Kidney epithelial cell (primary cell): Measurements from ENCODE around the gene IL12RB2. TPM values are rescaled to one million over a fixed set of nuclear protein-coding genes. Genes with fewer than 3 reads are reported as not detected.

ENCODE experiments used
- DNase-seq: peaks from one replicate; pipeline ENCODE4 v3.0.0-alpha.2; 2010; ENCODE audit warnings: low read depth
- H3K27me3 ChIP-seq: 2 replicates; pipeline ENCODE4 v1.6.0; 2011; ENCODE audit warnings: low read length; ENCODE audit not compliant: control insufficient read depth, insufficient read depth
- H3K36me3 ChIP-seq: 2 replicates; pipeline ENCODE4 v1.5.1; 2011; ENCODE audit warnings: low read length; ENCODE audit not compliant: control insufficient read depth, insufficient read depth
- H3K4me3 ChIP-seq: 2 replicates; pipeline ENCODE4 v1.5.1; 2011; ENCODE audit warnings: low read depth, mild to moderate bottlenecking, control low read depth, low read length
- total RNA-seq: library from RNA; depleted of rRNA; stranded (reverse); fragments of >200 nt; gene quantifications from 2 replicates; pipeline ENCODE4 v1.2.3, GENCODE V29; 2015
- TF ChIP-seq, protein P1 (sequence below): IDR thresholded peaks from 2 replicates; pipeline ENCODE4 v1.5.1; 2011; ENCODE audit warnings: mild to moderate bottlenecking, moderate library complexity, low read length, control low read depth, inconsistent platforms; ENCODE audit not compliant: insufficient read depth, poor library complexity, severe bottlenecking

The IL12RB2 gene
- total RNA-seq, 1 donor from 2014 or later, result 0.17 TPM

GRCh38 chr1:67304023-67304422 lies 3.6 kb upstream of the IL12RB2 start:
- Histone ChIP-seq H3K4me3 (no peak overlapping the region), H3K36me3 (no peaks in the 10 kb centered on the region), H3K27me3 (peaks cover 12% of the 10 kb centered on the region)
- TF ChIP-seq, protein P1, sequence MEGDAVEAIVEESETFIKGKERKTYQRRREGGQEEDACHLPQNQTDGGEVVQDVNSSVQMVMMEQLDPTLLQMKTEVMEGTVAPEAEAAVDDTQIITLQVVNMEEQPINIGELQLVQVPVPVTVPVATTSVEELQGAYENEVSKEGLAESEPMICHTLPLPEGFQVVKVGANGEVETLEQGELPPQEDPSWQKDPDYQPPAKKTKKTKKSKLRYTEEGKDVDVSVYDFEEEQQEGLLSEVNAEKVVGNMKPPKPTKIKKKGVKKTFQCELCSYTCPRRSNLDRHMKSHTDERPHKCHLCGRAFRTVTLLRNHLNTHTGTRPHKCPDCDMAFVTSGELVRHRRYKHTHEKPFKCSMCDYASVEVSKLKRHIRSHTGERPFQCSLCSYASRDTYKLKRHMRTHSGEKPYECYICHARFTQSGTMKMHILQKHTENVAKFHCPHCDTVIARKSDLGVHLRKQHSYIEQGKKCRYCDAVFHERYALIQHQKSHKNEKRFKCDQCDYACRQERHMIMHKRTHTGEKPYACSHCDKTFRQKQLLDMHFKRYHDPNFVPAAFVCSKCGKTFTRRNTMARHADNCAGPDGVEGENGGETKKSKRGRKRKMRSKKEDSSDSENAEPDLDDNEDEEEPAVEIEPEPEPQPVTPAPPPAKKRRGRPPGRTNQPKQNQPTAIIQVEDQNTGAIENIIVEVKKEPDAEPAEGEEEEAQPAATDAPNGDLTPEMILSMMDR, result no peak
- DNase-seq, result no peak

- Histone ChIP-seq H3K27me3 (peaks cover 12% of the 10 kb centered on the region), H3K36me3 (no peaks in the 10 kb centered on the region), H3K4me3 (no peak overlapping the region)
- DNase-seq, result no peak
- TF ChIP-seq, protein P1, result no peak
Measured at GRCh38 chr1:67306547-67306946, 1.1 kb upstream of the IL12RB2 start.

DNA sequence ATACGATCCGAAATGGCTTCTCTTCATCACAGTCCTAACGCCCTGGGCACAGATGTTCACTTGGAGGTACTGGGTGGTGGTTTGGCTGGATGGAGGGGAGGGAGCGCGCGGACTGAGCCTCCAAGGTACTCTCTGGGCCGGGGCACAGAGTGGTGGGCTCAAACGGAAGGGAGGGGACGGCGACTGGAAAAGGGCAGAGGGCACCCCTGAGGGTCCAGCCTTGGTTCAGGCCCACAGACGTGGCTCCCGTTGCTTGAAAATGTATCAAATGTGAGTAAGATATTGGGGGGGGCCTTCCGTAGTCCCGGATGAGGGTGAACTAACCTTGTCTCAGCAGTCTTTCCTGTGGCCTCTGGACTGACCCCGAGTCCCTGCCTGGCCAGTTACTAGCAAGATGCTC lies 463 bp downstream of the IL12RB2 start:
- no peak for DNase-seq
- Histone ChIP-seq H3K27me3 (peaks cover 12% of the 10 kb centered on the region), H3K4me3 (no peak overlapping the region), H3K36me3 (no peaks in the 10 kb centered on the region)
- TF ChIP-seq, protein P1, result no peak

DNA sequence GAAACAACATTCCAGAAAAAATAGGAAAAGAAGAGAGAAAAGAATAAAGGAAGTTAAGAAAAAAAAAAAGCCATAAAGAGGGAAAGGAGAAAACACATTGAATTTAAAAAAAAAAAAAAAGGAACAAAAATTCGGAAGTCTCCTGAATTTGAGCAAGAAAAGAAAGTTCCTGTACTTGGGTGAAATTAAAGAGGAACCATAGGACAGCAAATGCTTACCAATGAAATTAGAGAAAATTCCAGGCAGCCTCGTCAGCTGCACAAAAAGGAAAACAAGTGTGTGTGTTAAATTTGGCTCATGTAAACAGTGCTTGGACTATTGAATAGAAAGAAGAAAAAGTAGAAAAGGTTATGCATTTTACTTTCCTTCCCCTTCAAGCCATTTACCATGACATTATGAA lies 4.9 kb downstream of the IL12RB2 start:
- H3K36me3 ChIP-seq, result no peaks in the 10 kb centered on the region
- TF ChIP-seq, protein P1, result no peak
- peaks cover 8% of the 10 kb centered on the region for H3K27me3 ChIP-seq
- no peak for DNase-seq
- no peak overlapping the region for H3K4me3 ChIP-seq

GRCh38 chr1:67313934-67314671 lies 6.4 kb downstream of the IL12RB2 start:
- Histone ChIP-seq H3K4me3 (no peak overlapping the region), H3K36me3 (no peaks in the 10 kb centered on the region), H3K27me3 (no peaks in the 10 kb centered on the region)
- TF ChIP-seq, protein P1, result no peak
- DNase-seq, result no peak

DNA sequence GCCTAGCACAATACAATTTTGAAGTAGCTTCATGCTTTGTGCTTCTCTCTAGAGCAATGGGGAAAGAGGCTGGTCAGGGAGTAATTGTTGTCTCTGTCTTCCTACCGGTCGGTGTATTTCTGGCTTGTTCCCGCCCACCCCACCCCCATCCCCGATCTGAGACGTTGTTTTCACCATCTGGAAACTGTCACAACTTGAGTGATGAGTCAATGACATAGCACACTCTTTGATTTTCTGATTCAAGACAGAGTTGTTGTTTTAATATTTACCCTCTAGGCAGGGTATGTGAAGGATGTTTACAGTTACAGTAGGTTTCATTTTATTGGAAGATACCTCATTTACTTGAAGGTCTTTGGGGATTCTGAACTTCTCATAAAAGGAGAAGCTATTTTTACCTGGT lies 7.0 kb downstream of the IL12RB2 start:
- TF ChIP-seq, protein P1, result no peak
- DNase-seq, result no peak

More for the DNA sequence above, 7.0 kb downstream of the IL12RB2 start:
- H3K36me3 ChIP-seq, result no peaks in the 10 kb centered on the region
- no peaks in the 10 kb centered on the region for H3K27me3 ChIP-seq
- H3K4me3 ChIP-seq, result no peak overlapping the region
